Neutrophil (primary cell): Measurements from ENCODE around the gene CRADD.
"Not testable (repeated sequence)": the region's sequence is repeated elsewhere in the genome, so short reads cannot be mapped to it uniquely, and the experiment has no call there.

ENCODE experiments used
- H3K27ac ChIP-seq: fragments of 200-600 bp; sonication (generic); 2 replicates; pipeline ENCODE4 v1.5.1; 2016; ENCODE audit warnings: mild to moderate bottlenecking, moderate library complexity
- H3K27me3 ChIP-seq: fragments of 200-600 bp; sonication (generic); 2 replicates; pipeline ENCODE4 v1.6.0; 2016; ENCODE audit warnings: mild to moderate bottlenecking
- H3K36me3 ChIP-seq: fragments of 200-600 bp; sonication (generic); 2 replicates; pipeline ENCODE4 v1.5.1; 2017
- H3K4me1 ChIP-seq, 2 experiments: fragments of 200-600 bp in 1 of 2; sonication (generic) in 1 of 2; 1 replicate in 1 of 2; 2 replicates in 1 of 2; pipeline versions ENCODE4 v1.5.1 to v1.6.1; 2013 to 2016; ENCODE audit warnings: low read depth in 1 of 2, low read length in 1 of 2, mild to moderate bottlenecking in 1 of 2, moderate library complexity in 1 of 2; ENCODE audit not compliant: control insufficient read depth in 1 of 2, insufficient read depth in 1 of 2
- H3K4me3 ChIP-seq, 2 experiments: fragments of 200-600 bp in 1 of 2; sonication (generic) in 1 of 2; 1 replicate in 1 of 2; 2 replicates in 1 of 2; pipeline ENCODE4 v1.5.1; 2013 to 2016; ENCODE audit warnings: low read depth in 1 of 2, low read length in 1 of 2, mild to moderate bottlenecking in 1 of 2, moderate library complexity in 1 of 2
- H3K9me3 ChIP-seq: fragments of 200-600 bp; sonication (generic); 2 replicates; pipeline ENCODE4 v1.5.1; 2016
- CTCF ChIP-seq: fragments of 200-600 bp; sonication (generic); IDR thresholded peaks from 2 replicates; pipeline ENCODE4 v1.5.1; 2016; ENCODE audit warnings: antibody characterized with exemption

Gene CRADD

DNA sequence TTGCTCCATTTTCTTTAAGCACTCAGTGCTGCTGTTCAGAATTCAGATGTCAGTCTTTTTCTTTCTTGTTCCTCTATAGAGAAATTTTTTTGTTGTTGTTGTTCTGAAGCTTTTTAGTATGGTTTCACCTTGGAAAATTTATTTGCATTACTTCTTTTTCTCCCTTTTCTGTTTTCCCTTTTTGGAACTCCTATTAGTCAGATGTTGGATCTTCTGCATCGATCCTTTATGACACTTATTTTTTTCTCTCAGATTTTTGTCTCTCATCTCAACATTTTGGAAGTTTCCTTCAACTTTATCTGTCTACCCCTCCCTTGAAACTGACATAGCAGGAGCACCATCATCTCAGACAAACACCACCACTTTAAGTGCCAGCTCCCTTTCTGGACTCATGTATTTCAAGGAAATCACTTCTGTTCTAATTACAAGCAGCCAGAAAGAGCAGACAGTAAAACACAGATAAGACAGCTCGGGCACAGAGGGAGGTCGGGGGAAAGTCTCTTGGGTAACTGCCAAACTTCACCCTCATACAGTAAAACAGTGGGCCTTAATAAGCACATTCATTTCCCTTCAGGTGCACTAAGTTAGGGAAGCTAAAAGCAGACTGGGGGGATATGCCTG is 248.5 kb downstream of the CRADD start:
- no peaks in the 10 kb centered on the region for H3K27me3 ChIP-seq
- no peaks in the 10 kb centered on the region for H3K4me1 ChIP-seq
- H3K27ac ChIP-seq, result no peak overlapping the region
- H3K36me3 ChIP-seq, result no peaks in the 10 kb centered on the region
- TF ChIP-seq CTCF, result no peak
- H3K4me3 ChIP-seq, result no peak overlapping the region
- H3K9me3 ChIP-seq, result no peaks in the 10 kb centered on the region

DNA sequence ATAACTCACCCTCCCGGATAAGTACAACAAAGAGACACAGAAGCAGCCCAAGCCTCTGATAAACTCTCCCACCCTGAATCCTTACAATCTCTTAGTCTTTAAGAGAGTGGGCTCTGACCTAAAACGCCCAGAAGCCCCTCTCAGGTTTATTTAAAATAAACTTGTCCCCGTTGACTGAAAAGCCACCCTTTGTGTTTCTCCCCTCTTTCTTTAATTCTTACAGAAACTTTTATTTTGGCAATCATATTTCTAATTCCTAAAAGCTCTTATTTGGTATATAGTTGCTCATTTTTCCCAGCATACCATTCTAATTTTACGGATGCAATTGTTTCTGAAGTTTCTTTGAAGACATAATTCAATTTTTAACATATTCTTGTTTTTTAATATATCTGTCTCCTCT is 249.1 kb downstream of the CRADD start:
- H3K4me3 ChIP-seq, result no peak overlapping the region
- H3K27ac ChIP-seq, result no peak overlapping the region
- H3K36me3 ChIP-seq, result no peaks in the 10 kb centered on the region
- no peaks in the 10 kb centered on the region for H3K9me3 ChIP-seq
- no peaks in the 10 kb centered on the region for H3K4me1 ChIP-seq
- TF ChIP-seq CTCF, result no peak
- no peaks in the 10 kb centered on the region for H3K27me3 ChIP-seq

DNA sequence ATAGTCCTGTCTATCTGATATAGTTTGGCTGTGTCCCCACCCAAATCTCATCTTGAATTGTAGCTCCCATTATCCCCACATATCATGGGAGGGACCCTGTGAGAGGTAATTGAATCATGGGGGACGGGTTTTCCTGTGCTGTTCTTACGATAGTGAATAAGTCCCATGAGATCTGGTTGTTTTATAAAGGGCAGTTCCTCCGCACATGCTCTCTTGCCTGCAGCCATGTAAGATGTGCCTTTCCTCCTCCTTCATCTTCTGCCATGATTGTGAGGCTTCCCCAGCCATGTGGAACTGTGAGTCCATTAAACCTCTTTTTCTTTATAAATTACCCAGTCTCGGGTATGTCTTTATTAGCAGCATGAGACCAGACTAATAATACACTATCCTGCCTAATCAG is 251.9 kb downstream of the CRADD start:
- not testable (repeated sequence) for H3K4me3 ChIP-seq, H3K27me3 ChIP-seq, H3K36me3 ChIP-seq, H3K27ac ChIP-seq, H3K9me3 ChIP-seq, H3K4me1 ChIP-seq

DNA sequence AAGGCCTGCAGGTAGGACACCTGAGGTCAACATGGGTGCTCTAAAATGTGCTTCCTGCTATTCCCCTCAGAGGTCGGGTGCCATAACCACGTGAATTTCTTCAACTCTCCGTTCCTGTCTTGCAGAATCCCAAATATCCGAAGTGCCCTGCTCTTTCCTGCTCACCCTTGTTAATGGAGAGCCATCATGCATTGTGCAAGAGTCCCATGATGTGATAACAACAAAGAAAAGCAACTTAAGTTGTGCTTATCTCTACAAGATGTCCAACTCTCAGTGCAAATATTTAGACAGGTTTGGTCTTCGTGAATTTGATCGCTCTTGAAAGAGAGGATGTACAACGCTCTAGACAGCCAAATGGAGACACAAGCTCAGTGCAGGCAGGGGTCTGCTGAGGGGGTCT is 260.6 kb downstream of the CRADD start:
- TF ChIP-seq CTCF, result no peak
- Histone ChIP-seq H3K9me3 (no peaks in the 10 kb centered on the region), H3K27me3 (no peaks in the 10 kb centered on the region), H3K27ac (no peak overlapping the region), H3K4me1 (no peaks in the 10 kb centered on the region), H3K4me3 (no peak overlapping the region), H3K36me3 (no peaks in the 10 kb centered on the region)

DNA sequence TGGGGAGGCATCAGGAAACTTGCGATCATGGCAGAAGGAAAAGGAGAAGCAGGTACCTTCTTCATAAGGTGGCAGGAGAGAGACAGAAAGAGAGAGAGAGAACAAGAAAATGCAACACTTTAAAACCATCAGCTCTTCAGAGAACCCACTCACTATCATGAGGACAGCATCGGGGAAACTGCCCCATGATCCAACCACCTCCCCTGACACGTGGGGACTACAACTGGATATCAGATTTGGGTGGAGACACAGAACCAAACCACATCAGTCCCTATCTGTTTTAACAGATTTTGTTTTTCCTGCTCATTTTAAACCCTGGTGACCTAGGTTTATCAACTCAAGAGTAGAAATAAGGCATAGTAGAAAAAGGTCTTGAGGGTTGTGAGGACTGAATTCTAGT is 261.1 kb downstream of the CRADD start:
- no peak for TF ChIP-seq CTCF
- H3K36me3 ChIP-seq, result no peaks in the 10 kb centered on the region
- no peaks in the 10 kb centered on the region for H3K27me3 ChIP-seq
- H3K4me3 ChIP-seq, result no peak overlapping the region
- H3K4me1 ChIP-seq, result no peaks in the 10 kb centered on the region
- no peak overlapping the region for H3K27ac ChIP-seq
- no peaks in the 10 kb centered on the region for H3K9me3 ChIP-seq

DNA sequence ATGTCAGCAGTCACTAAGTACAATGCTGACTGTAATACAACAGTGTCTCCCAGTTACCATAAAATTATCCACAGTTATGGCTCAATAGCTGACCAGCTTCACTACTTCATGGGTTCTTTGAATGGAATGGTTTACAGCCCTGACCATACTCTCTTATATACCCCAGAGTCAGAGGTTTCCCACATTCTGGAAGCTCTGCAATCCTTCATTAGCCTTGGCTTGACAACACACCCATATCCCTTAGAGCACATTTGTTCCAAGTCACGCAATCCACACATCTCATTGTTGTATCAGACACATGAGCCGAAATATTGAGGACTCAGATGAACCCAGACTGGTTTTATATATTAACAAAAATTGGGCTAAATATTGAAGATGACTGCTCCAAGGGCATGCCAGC is 261.8 kb downstream of the CRADD start:
- no peak overlapping the region for H3K27ac ChIP-seq
- no peaks in the 10 kb centered on the region for H3K9me3 ChIP-seq
- no peaks in the 10 kb centered on the region for H3K27me3 ChIP-seq
- H3K4me3 ChIP-seq, result no peak overlapping the region
- no peaks in the 10 kb centered on the region for H3K4me1 ChIP-seq
- no peak for TF ChIP-seq CTCF
- H3K36me3 ChIP-seq, result no peaks in the 10 kb centered on the region
